HG02981 (cell line): ENCODE data around the gene NSMF.
"Not testable (repeated sequence)": the region's sequence is repeated elsewhere in the genome, so short reads cannot be mapped to it uniquely, and the experiment has no call there.

Experiments
- ATAC-seq: cut with Tn5 transposase; IDR thresholded peaks from one replicate; pipeline ENCODE4 v1.9.1; 2021; ENCODE audit warnings: mild to moderate bottlenecking, moderate library complexity; ENCODE audit not compliant: unreplicated experiment

Gene NSMF

DNA sequence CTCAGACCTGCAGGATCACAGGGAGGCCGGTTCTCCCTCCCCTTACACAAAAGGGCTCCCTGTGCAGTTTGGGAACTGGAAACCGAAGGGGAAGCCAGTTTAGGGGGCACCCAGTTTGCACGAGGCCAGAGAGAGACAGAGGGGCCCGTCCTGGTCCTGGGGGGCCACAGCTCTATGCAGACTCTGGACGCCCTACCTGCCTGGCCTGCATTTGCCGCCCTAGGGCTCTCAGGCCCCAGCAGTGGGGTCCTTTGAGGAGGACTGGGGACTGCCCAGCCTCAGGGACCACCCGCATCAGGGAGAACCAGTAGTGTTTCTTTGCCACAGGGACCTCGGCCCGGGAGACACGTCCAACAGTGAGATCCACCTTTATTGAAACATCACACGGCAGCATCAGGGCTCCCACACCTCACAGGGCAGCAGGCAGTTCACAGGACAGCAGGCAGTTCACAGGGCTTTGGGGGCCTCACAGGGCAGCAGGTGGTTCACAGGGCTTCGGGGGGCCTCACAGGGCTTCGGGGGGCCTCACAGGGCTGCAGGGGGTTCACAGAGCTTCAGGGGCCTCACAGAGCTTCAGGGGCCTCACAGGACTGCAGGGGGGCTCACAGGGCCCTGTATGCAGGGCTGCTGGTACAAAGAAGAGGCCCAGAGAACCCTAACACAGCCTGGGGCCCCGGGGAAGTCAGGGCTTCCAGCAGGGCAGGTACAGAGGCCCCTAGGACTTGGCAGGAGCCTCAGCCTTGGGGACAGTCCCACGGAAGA lies 648 bp upstream of the NSMF start:
- no peak for ATAC-seq

DNA sequence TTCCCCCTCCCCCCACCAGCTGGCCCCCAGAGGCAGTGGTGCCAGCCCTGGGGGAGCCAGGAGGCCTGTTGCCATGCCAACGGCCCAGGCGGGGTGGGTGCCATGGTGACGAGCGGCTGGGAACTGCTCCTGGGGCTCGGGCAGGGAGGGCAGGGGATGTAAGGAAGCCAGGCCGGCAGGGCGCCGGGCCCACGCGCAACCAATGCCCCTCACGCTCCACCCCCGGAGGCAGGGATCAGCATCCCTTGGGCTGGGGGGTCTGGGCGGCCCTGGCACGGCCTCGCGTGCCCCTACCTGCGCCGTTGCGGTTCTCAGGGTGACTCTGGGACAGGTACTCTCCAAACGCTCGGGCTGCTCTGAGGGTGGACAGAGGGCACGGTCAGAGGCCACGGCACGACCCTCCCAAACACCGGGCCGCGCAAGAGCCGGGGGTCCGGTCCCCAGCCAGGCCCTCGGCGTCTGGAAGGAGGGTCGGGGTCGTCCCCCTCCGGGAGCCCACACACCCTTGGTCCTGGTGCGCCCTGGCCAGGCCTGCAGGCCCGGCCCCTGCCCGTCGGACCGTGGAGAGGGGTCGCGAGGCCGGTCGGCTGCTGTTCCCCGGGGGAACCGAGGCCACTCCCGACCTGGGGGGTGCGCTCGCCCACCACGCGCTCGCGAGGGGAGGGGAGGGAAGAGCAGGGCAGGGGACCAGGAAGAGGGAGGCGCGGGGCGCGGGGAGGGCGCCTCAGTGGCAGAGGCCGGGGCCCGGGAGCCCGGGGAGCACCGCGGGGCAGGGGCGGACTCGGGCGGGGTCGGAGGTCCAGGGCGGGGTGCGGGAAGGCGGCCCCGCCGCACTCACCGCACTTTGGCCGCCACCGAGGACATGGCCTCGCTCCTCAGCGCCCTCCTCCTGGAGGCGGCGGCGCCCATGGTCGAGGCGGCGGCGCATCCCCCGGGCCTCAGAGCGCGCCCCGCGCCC lies 661 bp downstream of the NSMF start:
- ATAC-seq: peak; percentile 13

GRCh38 chr9:137457406-137458193 lies 1.5 kb downstream of the NSMF start:
- no peak for ATAC-seq

DNA sequence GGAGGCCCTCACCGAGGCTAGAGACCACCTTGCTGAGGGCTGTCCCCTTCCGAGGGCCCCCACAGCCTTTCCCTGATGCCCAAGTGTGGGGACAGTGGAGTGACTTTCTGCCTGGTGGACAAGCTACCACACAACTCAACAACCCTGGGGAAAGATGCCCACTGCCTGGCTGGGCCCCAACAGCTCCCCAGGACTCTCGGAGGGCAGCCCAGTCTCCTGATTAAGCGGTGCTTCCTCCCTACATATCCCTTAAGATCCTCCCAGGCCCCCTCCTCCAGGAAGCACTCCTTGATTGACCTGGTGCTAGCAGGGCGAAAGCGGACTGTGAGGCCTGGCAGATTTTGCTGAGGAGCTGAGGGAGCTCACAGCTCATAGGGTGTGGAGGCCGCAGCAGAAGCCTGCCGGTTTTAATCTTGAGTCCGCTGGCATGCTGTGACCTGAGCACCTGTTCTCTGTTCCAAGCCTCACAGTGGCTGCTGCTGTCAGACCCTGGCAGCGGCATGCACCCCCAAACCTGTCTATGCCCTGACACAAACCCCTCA lies 2.2 kb downstream of the NSMF start:
- ATAC-seq: no peak

DNA sequence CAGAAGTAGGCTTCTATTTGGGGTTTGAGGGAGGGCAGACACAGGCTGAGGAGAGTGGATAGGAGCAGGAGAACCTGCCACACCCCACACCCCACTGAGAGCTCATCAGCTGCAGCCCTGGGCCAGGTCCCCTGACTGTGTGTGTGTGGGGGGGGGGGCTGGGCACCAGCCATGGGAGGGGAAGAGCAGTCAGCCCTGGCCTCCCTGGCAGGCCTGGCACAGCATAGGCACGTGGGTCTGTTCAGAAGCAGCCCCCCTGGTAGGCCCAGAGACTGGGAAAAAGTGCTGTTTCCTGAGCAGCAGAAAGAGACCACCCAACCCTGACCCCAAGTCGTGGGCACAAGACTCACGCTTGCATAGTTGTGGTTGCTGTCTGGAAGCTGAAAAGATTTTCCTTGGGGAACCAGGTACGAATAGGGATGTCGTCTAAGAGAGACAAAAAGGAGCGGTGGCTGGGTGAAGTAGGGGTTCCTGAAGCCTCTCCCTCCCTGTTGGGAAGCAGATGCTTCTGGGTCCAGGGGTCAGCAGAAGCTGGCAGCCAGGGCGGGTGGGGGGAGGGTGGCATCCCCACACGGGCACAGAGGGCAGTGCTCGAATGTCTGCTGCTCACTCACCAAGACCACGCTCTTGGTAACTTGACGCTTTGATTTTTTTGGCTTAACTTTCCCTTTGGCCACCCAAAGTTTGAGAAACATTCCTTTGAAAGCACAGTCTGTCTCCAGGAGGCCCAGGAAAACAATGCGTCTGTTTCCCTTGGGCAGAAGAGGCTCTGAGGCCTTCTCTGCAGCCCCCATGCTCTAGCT lies 2.9 kb downstream of the NSMF start:
- ATAC-seq: no peak

GRCh38 chr9:137455359-137455991 lies 3.7 kb downstream of the NSMF start:
- ATAC-seq: no peak

DNA sequence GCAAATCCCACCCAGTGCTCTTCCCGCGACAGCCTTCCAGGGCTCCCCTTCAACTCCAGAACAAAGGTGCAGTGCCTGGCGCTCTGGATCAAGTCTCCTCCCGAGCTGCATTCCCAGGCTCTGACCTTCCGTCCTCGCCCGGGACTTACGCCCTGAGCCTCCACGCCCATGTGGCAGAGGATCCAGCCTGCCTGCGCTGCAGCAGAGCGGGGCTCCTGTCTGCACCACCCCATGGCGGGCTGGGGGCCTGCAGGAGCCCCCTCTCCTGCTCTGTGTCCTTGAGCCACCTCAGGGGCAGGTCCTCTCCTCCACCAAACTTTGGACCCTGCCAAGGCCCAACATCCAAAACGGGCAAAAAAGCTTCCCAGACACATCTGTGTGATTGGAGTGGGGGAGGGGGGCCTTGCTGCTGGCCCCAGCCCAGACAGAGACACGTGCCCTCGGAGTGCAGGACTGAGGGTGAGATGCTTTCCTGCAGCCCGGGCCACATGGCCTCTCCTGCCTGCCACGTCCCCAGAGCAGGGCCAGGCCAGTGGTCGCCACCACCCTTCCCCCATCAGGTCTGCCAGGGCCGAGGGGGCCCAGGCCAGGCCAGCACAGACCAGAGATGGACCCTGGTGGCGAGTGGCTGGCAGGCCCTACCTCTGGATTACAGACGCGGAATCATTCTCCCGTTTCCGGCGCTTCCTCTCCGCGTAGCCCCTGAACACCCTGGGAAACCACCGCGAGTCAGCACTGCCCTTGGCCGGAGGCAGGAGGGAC lies 4.4 kb downstream of the NSMF start:
- ATAC-seq: no peak

DNA sequence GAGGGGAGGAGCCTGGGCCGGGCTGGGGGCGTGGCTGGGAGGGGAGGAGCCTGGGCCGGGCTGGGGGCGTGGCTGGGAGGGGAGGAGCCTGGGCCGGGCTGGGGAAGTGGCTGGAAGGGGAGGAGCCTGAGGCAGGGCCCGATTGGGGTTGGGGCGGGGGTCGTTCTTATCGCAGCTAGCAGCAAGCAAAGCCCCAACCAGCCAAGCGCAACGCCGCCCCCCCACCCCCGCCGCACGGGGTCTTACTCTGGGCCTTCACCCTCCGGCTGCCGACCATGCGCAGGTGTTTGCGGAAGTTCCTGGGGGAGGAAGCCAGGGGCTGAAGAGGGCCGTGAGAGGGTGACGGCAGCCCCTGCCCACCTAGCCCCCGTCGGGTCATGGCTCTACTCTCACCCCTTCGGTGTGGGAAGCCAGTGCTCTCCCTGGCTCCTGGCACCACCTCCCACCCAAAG lies 5.0 kb downstream of the NSMF start:
- no peak for ATAC-seq

DNA sequence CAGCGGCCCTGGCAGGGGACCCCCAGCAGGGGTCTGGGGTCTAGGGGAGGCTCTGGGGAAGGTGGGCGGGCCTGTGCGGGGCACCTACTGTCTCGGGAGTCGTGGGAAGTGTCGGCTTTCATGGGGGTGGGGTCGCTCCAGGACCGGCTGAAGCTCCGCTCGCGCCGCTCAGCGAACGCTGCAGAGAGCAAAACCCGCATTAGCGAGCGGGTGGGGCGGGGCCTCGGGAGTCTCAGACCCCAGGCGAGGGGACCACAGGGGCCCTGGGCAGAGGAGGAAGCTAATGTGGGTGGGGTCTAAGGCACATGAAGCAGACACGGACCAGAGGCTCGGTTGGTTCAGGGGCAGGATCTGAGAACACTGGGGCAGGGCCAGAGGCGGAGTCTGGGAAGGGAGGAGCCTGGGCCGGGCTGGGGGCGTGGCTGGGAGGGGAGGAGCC lies 5.5 kb downstream of the NSMF start:
- peak; percentile 45 for ATAC-seq

DNA sequence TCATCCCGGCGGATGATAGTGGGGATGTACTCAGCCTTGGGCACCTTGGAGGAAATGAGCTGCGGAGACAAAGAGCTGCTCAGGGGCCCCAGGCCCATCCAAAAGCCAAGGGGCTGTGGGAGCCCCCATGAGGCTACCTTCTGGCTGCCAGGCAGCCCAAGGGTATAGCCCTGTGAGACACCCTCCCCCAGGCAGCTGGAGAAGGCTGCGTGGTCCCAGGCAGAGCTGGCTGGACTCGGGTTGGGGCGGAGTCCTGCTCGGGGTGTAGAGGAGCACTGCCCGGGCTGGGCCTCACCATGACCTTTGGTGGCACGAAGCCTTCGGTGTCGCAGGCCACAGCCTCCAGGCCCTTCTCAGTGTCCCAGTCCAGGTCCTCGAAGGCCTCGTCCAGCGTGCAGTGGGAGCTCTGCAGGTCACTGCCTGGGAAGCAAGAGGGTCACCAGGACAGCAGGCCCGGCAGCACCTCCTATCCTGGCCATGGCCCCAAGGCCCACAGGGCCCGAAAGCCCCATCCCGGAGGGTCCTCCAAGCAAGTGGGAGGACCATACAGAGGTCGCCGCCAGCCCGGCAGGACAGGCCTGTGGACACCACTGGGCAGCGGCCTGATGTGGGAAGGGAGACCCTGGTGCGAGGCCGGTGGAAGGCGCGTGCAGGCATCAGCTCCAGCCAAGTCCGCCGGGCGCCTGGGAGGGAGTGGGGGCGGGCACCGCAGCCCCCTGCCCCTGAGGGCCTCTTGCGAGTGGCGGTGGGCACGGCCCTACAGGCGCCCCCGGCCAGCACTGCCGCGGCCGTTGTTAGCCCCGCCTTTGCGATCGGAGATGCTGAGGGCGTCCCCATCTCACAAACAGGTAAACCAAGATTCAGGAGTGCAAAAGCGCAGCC lies 6.1 kb downstream of the NSMF start:
- ATAC-seq: no peak

DNA sequence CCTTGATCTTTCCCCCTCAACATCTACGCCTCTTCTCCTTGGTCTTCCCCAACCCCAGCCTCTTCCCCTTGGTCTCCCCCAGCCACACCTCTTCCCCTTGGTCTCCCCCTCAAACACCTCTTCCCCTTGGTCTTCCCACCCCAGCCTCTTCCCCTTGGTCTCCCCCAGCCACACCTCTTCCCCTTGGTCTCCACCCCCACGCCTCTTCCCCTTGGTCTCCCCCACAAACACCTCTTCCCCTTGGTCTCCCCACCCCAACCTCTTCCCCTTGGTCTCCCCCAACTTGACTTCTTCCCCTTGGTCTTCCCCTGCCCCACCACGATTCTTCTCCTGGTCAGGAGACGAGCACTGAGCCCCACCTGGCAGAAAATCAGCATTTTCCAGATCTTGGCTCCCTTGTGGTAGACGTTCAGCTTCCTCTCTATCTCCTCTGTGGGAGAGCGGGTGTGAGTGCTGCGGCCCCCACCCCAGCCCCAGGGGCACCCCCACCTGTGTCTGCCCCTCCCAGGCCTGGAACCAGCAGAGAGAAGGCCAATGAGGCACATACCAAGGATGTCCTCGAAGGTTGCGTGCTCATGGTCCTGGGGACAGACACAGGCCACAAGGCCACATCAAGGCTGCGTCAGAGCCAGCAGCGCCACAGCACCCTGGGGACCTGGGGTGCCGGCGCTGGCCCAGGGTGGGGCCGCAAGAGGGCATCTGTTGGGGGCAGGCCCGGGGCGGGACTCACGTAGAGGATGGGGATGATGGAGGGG lies 7.0 kb downstream of the NSMF start:
- no peak for ATAC-seq

- not testable (repeated sequence) for ATAC-seq
These were observed 7.7 kb downstream of the NSMF start for GRCh38 chr9:137451264-137452005.

GRCh38 chr9:137450539-137451222 lies 8.5 kb downstream of the NSMF start:
- not testable (repeated sequence) for ATAC-seq

- no peak for ATAC-seq
These were observed 9.1 kb downstream of the NSMF start for GRCh38 chr9:137449931-137450538.

DNA sequence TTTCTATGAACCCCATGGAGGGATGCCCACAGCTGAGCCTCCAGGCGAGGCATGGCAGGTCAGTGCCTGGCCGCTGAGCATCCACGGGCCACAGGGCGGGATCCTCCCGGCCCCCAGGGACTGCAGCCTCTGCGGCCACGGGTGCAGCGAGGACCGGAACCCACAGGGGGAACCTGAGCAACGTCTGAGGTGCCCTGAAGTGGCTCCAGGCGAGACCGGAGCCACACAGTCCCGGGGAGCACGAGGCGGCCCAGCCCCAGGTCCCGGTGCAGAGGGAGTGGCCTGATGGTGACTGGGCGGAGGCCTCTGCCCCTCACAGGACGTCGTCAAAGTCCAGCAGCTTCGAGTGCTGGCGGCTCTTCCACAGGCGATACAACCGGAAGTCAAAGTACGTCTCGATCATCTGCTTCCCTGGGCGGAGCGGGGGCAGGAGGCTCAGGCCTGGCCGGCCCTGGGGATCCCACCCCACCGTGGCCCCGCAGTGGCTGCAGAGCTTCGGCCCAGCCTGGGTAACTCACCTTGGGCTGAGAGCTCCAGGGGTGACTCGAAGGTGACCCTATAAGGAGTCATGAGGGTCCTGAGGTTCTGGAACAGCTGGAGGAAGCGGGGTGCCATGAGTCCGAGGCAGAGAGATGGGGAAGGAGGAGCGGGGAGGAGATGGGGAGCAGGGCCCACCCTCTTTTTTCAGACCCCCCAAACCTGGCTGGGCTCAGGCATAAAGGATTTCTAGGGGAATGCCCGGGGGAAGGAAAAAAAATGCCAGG lies 9.9 kb downstream of the NSMF start:
- ATAC-seq: no peak
